IMR-90 (cell line): ENCODE results near the gene POFUT2. TPM values are rescaled to one million over a fixed set of nuclear protein-coding genes. Genes with fewer than 3 reads are reported as not detected.

Experiments used
- ATAC-seq: fragments of 200-7000 bp; cut with Tn5 transposase; 2 replicates; pipeline ENCODE4 v1.9.1; 2020; ENCODE audit warnings: low read depth, mild to moderate bottlenecking, moderate library complexity
- BruUV-seq: library from RNA; stranded (reverse); fragments of 400-500 nt; replicated peaks from 2 replicates; lab custom pipeline; 2021; lab: Mats Ljungman, UMichigan
- CTCF ChIA-PET: fragments of 300-600 bp; formaldehyde crosslinking; extraction: SDS; loops from one replicate; lab custom pipeline; 2021; ENCODE audit warnings: antibody characterized with exemption; lab: Yijun Ruan, JAX
- POLR2A ChIA-PET: fragments of 300-600 bp; sonication (Branson Sonifier 250); formaldehyde crosslinking; loops from one replicate; lab custom pipeline; 2022; ENCODE audit warnings: antibody characterized with exemption; ENCODE audit not compliant: unreplicated experiment; lab: Charles Lee
- DNase-seq: peaks from one replicate; pipeline ENCODE4 v3.0.0; 2013
- H2AFZ ChIP-seq: replicated peaks from 2 replicates; pipeline ENCODE3; 2013; ENCODE audit warnings: low read length, mild to moderate bottlenecking; ENCODE audit not compliant: poor library complexity
- H2AK5ac ChIP-seq: 2 replicates; pipeline ENCODE4 v1.6.1; 2013; ENCODE audit warnings: low read depth, low read length, inconsistent platforms
- H2AK9ac ChIP-seq: replicated peaks from 2 replicates; pipeline ENCODE3; 2013; ENCODE audit warnings: mild to moderate bottlenecking, low read depth, low read length, moderate library complexity; ENCODE audit not compliant: poor library complexity
- H2BK120ac ChIP-seq: 2 replicates; pipeline ENCODE4 v1.6.1; 2013; ENCODE audit warnings: low read depth, low read length, inconsistent platforms
- H2BK15ac ChIP-seq: 3 replicates; pipeline ENCODE4 v1.6.1; 2013; ENCODE audit warnings: low read depth, low read length, inconsistent platforms
- H2BK20ac ChIP-seq: 2 replicates; pipeline ENCODE4 v1.6.1; 2013; ENCODE audit warnings: low read depth, mild to moderate bottlenecking, inconsistent platforms, low read length, moderate library complexity
- H2BK5ac ChIP-seq: 2 replicates; pipeline ENCODE4 v1.6.1; 2013; ENCODE audit warnings: mild to moderate bottlenecking, low read depth, low read length, inconsistent platforms; ENCODE audit not compliant: poor library complexity, severe bottlenecking
- H3K14ac ChIP-seq: replicated peaks from 2 replicates; pipeline ENCODE4 v1.6.1; 2013; ENCODE audit warnings: low read depth, low read length, inconsistent platforms
- H3K18ac ChIP-seq: 2 replicates; pipeline ENCODE4 v1.6.1; 2013; ENCODE audit warnings: low read depth, low read length, control low read depth
- H3K23ac ChIP-seq: 2 replicates; pipeline ENCODE4 v1.6.1; 2013; ENCODE audit warnings: low read depth, low read length, inconsistent platforms
- H3K27ac ChIP-seq: 2 replicates; pipeline ENCODE4 v1.5.1; 2013; ENCODE audit warnings: mild to moderate bottlenecking, control low read depth, low read length; ENCODE audit not compliant: insufficient read depth
- H3K27me3 ChIP-seq: 2 replicates; pipeline ENCODE4 v1.6.1; 2013; ENCODE audit warnings: low read length; ENCODE audit not compliant: control insufficient read depth, insufficient read depth
- H3K36me3 ChIP-seq: 2 replicates; pipeline ENCODE4 v1.6.1; 2013; ENCODE audit warnings: low read length, mixed read lengths; ENCODE audit not compliant: control insufficient read depth, insufficient read depth
- H3K4ac ChIP-seq: 2 replicates; pipeline ENCODE4 v1.6.1; 2013; ENCODE audit warnings: low read depth, low read length, inconsistent platforms
- H3K4me1 ChIP-seq: 2 replicates; pipeline ENCODE4 v1.6.1; 2013; ENCODE audit warnings: low read length, mixed read lengths; ENCODE audit not compliant: control insufficient read depth, insufficient read depth
- H3K4me2 ChIP-seq: 2 replicates; pipeline ENCODE4 v1.6.1; 2013; ENCODE audit warnings: low read depth, mild to moderate bottlenecking, control low read depth, low read length, moderate library complexity
- H3K4me3 ChIP-seq: 2 replicates; pipeline ENCODE4 v1.5.1; 2013; ENCODE audit warnings: low read depth, mild to moderate bottlenecking, control low read depth, low read length, moderate library complexity; ENCODE audit not compliant: insufficient read depth
- H3K56ac ChIP-seq: 2 replicates; pipeline ENCODE4 v1.6.1; 2013; ENCODE audit warnings: low read length, inconsistent platforms; ENCODE audit not compliant: insufficient read depth; ENCODE audit errors: extremely low read depth
- H3K79me1 ChIP-seq, 2 experiments: 2 replicates each; pipeline ENCODE4 v1.6.1; 2013; ENCODE audit warnings: low read length in 2 of 2, inconsistent platforms in 1 of 2, low read depth in 1 of 2
- H3K9ac ChIP-seq: 2 replicates; pipeline ENCODE4 v1.6.1; 2013; ENCODE audit warnings: low read depth, low read length, control low read depth
- H3K9me1 ChIP-seq: 2 replicates; pipeline ENCODE4 v1.6.1; 2013; ENCODE audit warnings: low read length, inconsistent platforms; ENCODE audit not compliant: insufficient read depth
- H3K9me3 ChIP-seq: 2 replicates; pipeline ENCODE4 v1.6.1; 2013; ENCODE audit warnings: low read length; ENCODE audit not compliant: control insufficient read depth, insufficient read depth
- H4K20me1 ChIP-seq: 2 replicates; pipeline ENCODE4 v1.6.1; 2013; ENCODE audit warnings: low read length, inconsistent platforms; ENCODE audit not compliant: insufficient read depth
- H4K5ac ChIP-seq: 2 replicates; pipeline ENCODE4 v1.6.1; 2013; ENCODE audit warnings: mild to moderate bottlenecking, low read depth, low read length, control low read depth
- H4K8ac ChIP-seq, 2 experiments: 2 replicates each; pipeline ENCODE4 v1.6.1; 2013; ENCODE audit warnings: low read depth in 2 of 2, low read length in 2 of 2, control low read depth in 1 of 2, inconsistent platforms in 1 of 2
- H4K91ac ChIP-seq: 2 replicates; pipeline ENCODE4 v1.6.1; 2013; ENCODE audit warnings: low read depth, low read length, inconsistent platforms; ENCODE audit not compliant: insufficient read depth
- BHLHE40 ChIP-seq: fragments of 150-350 bp; IDR thresholded peaks from 2 replicates; pipeline ENCODE4 v1.6.1; 2016; ENCODE audit warnings: mild to moderate bottlenecking, low read depth, low read length
- CEBPB ChIP-seq: IDR thresholded peaks from 2 replicates; pipeline ENCODE4 v1.6.1; 2012; ENCODE audit warnings: low read depth, low read length, improper control_type of control experiment
- CHD1 ChIP-seq: IDR thresholded peaks from 2 replicates; pipeline ENCODE4 v1.6.1; 2012; ENCODE audit warnings: low read depth, low read length, improper control_type of control experiment
- FOS ChIP-seq: fragments of 150-350 bp; IDR thresholded peaks from 2 replicates; pipeline ENCODE4 v1.6.1; 2016; ENCODE audit warnings: low read depth, low read length
- MAFK ChIP-seq: IDR thresholded peaks from 2 replicates; pipeline ENCODE4 v1.6.1; 2012; ENCODE audit warnings: low read depth, low read length, improper control_type of control experiment
- MAZ ChIP-seq: IDR thresholded peaks from 2 replicates; pipeline ENCODE4 v1.6.1; 2012; ENCODE audit warnings: low read depth, mild to moderate bottlenecking, low read length, improper control_type of control experiment, moderate library complexity, borderline replicate concordance
- MXI1 ChIP-seq: IDR thresholded peaks from 2 replicates; pipeline ENCODE4 v1.6.1; 2012; ENCODE audit warnings: low read depth, mild to moderate bottlenecking, low read length, moderate library complexity, borderline replicate concordance
- NFE2L2 ChIP-seq: fragments of 150-350 bp; IDR thresholded peaks from 2 replicates; pipeline ENCODE4 v1.6.1; 2016; ENCODE audit warnings: low read depth, mild to moderate bottlenecking, low read length
- POLR2A ChIP-seq: IDR thresholded peaks from 2 replicates; pipeline ENCODE4 v1.6.1; 2012; ENCODE audit warnings: mild to moderate bottlenecking, low read depth, low read length
- RAD21 ChIP-seq: IDR thresholded peaks from 2 replicates; pipeline ENCODE4 v1.6.1; 2012; ENCODE audit warnings: low read length, improper control_type of control experiment
- RCOR1 ChIP-seq: IDR thresholded peaks from 2 replicates; pipeline ENCODE4 v1.6.1; 2012; ENCODE audit warnings: mild to moderate bottlenecking, low read length, improper control_type of control experiment; ENCODE audit not compliant: insufficient replicate concordance
- RFX5 ChIP-seq: IDR thresholded peaks from 2 replicates; pipeline ENCODE4 v1.8.0; 2012; ENCODE audit warnings: low read depth, mild to moderate bottlenecking, low read length, moderate library complexity
- SMC3 ChIP-seq: fragments of 150-350 bp; IDR thresholded peaks from 2 replicates; pipeline ENCODE4 v1.6.1; 2016; ENCODE audit warnings: low read depth, mild to moderate bottlenecking, antibody characterized with exemption, low read length, moderate library complexity
- USF2 ChIP-seq: fragments of 150-350 bp; IDR thresholded peaks from 2 replicates; pipeline ENCODE4 v1.6.1; 2017; ENCODE audit warnings: mild to moderate bottlenecking, antibody characterized with exemption, low read length, low read depth
- WGBS, 2 experiments: methylation state at CpG; one replicate each; pipeline versions ENCODE4 v1.1.5 to v1.1.7; 2013; ENCODE audit warnings: missing lambda C conversion rate in 2 of 2; ENCODE audit not compliant: insufficient read length in 1 of 2; ENCODE audit errors: extremely low coverage in 2 of 2; 5-methylcytosine and 5-hydroxymethylcytosine counted together
- dilution Hi-C: fragments of 300-500 bp; cut with HindIII; formaldehyde crosslinking; loops from one replicate; pipeline ENCODE4 v1.14.3; 2018; ENCODE audit warnings: low sequenced_read_pairs; ENCODE audit not compliant: unreplicated experiment
- in situ Hi-C: fragments of 300-500 bp; cut with MboI; formaldehyde crosslinking; loops from 3 replicates; pipeline ENCODE4 v1.14.3; 2019; ENCODE audit warnings: low sequenced_read_pairs, inconsistent platforms, mixed read lengths
- intact Hi-C: fragments of 100-400 bp; cut with micrococcal nuclease; formaldehyde crosslinking; loops from 2 replicates; pipeline ENCODE4 v1.10.0; 2022
- polyA plus RNA-seq, 3 experiments: library from polyadenylated mRNA; depleted of rRNA; stranded (reverse); fragments of >200 nt; gene quantifications; 2 replicates each; pipeline ENCODE4 v1.2.3, GENCODE V29; 2012; ENCODE audit warnings: low replicate concordance in 1 of 3
- total RNA-seq: library from RNA; depleted of rRNA; stranded (reverse); fragments of >200 nt; gene quantifications from 2 replicates; pipeline ENCODE4 v1.2.3, GENCODE V29; 2012

Gene POFUT2
- total and polyA plus RNA-seq, 2 of the 4 experiments (the other 2 are of a cell fraction) = 18.8 to 59.3 TPM

- H2BK5ac ChIP-seq = no peak overlapping the region
- no peak overlapping the region for H3K56ac ChIP-seq
- dilution Hi-C loops = no loop called here
- no peak overlapping the region for H2AK9ac ChIP-seq
- peaks cover 7% of the 10 kb centered on the region; the same call in 1 of the 2 replicates for H3K9me1 ChIP-seq
- H3K4me1 ChIP-seq = no peaks in the 10 kb centered on the region
- H3K27ac ChIP-seq = no peak overlapping the region
- H4K5ac ChIP-seq = no peak overlapping the region
- ATAC-seq (peak; percentile 27; the same call in 1 of the 2 replicates), DNase-seq (no peak)
- 100% methylated on average over 1 of the region's 11 CpGs; no CpG with 5 or more reads in 1 of the 2 experiments for WGBS, 2 experiments
- no peak overlapping the region for H2AK5ac ChIP-seq
- H3K4ac ChIP-seq = no peak overlapping the region
- H3K36me3 ChIP-seq = peaks cover 50% of the 10 kb centered on the region
- peaks cover 0 to 15% of the 10 kb centered on the region in 2 experiments for H3K79me1 ChIP-seq
- H3K9me3 ChIP-seq = no peaks in the 10 kb centered on the region
- no peak overlapping the region for H3K14ac ChIP-seq
- CTCF ChIA-PET = no interaction called here
- no peaks in the 10 kb centered on the region; the same call in 1 of the 2 replicates for H3K27me3 ChIP-seq
- no peak overlapping the region for H4K8ac ChIP-seq
- H4K91ac ChIP-seq = no peak overlapping the region
- peaks cover 37% of the 10 kb centered on the region for H4K20me1 ChIP-seq
- POLR2A ChIA-PET = no interaction called here
- H3K4me3 ChIP-seq = no peak overlapping the region
- no TSS peak for BruUV-seq
- no peak overlapping the region for H3K4me2 ChIP-seq
- no peak overlapping the region for H2BK15ac ChIP-seq
- in situ Hi-C loops = no loop called here
- no peak overlapping the region for H3K23ac ChIP-seq
- H2AFZ ChIP-seq = no peak overlapping the region
- no peak overlapping the region for H2BK20ac ChIP-seq
- no peak for TF ChIP-seq NFE2L2
- no peak for TF ChIP-seq USF2
- TF ChIP-seq RAD21 = no peak
- TF ChIP-seq POLR2A = no peak
- no peak for TF ChIP-seq MXI1
- TF ChIP-seq CHD1 = no peak
- TF ChIP-seq CEBPB = no peak
- TF ChIP-seq MAZ = no peak
- no peak for TF ChIP-seq FOS
- no peak for TF ChIP-seq SMC3
- TF ChIP-seq BHLHE40 = no peak
- no peak for TF ChIP-seq RCOR1
- no peak for TF ChIP-seq RFX5
- no peak for TF ChIP-seq MAFK
- no peak overlapping the region for H3K9ac ChIP-seq
- H3K18ac ChIP-seq = no peak overlapping the region
- intact Hi-C loops = no loop called here
- H2BK120ac ChIP-seq = no peak overlapping the region
Measured at GRCh38 chr21:45262616-45263015, 25.1 kb downstream of the POFUT2 start.
